ENCODE data around the gene ADAMTS17. TPM values are rescaled to one million over a fixed set of nuclear protein-coding genes. Genes with fewer than 3 reads are reported as not detected.

Gene ADAMTS17
- 4.0 and 4.1 TPM in 2 replicates for total RNA-seq (2014; rRNA removed; shearing (Covaris generic))

GRCh38 chr15:100341750-100342560 is at the start of gene ADAMTS17:
TSS of gene ADAMTS17 (minus strand) at chr15:100341975. CDS start at chr15:100341899, 76 bp downstream.
- peak; percentile 92 to 93 for DNase-seq
- Histone ChIP-seq H3K27me3 (no peaks in the 10 kb centered on the region), H3K36me3 (no peaks in the 10 kb centered on the region), H3K4me3 (peak within 1 kb of the TSS; percentile 64), H3K27ac (no peak within 1 kb of the TSS; the same call in 1 of the 2 replicates), H3K4me1 (peaks cover 3% of the 10 kb centered on the region; the same call in 1 of the 2 replicates), H3K9me3 (replicated peaks) (no peaks in the 10 kb centered on the region)

GRCh38 chr15:100385300-100386050 is 43.7 kb upstream of the ADAMTS17 start:
- H3K4me1 ChIP-seq: no peaks in the 10 kb centered on the region
- H3K9me3 ChIP-seq (replicated peaks): peaks cover 4% of the 10 kb centered on the region; the same call in 1 of the 2 replicates
- H3K27ac ChIP-seq: no peak overlapping the region
- no peak overlapping the region for H3K4me3 ChIP-seq
- H3K27me3 ChIP-seq: no peaks in the 10 kb centered on the region
- DNase-seq: no peak
- H3K36me3 ChIP-seq: no peaks in the 10 kb centered on the region

GRCh38 chr15:100384108-100384410 is 42.3 kb upstream of the ADAMTS17 start:
- peaks cover under 1% of the 10 kb centered on the region; the same call in 1 of the 2 replicates for H3K9me3 ChIP-seq (replicated peaks)
- H3K36me3 ChIP-seq: no peaks in the 10 kb centered on the region
- no peak for DNase-seq
- H3K4me1 ChIP-seq: no peaks in the 10 kb centered on the region
- no peaks in the 10 kb centered on the region for H3K27me3 ChIP-seq
- H3K4me3 ChIP-seq: no peak overlapping the region
- H3K27ac ChIP-seq: no peak overlapping the region

GRCh38 chr15:100383302-100384107 is 41.7 kb upstream of the ADAMTS17 start:
- Histone ChIP-seq H3K9me3 (replicated peaks) (no peaks in the 10 kb centered on the region), H3K36me3 (no peaks in the 10 kb centered on the region), H3K4me1 (no peaks in the 10 kb centered on the region), H3K4me3 (no peak overlapping the region), H3K27ac (no peak overlapping the region), H3K27me3 (no peaks in the 10 kb centered on the region)
- peak in 1 of 2 experiments; percentile 42 for DNase-seq

- Histone ChIP-seq H3K36me3 (no peaks in the 10 kb centered on the region), H3K27ac (no peak overlapping the region), H3K4me1 (no peaks in the 10 kb centered on the region), H3K27me3 (no peaks in the 10 kb centered on the region), H3K9me3 (replicated peaks) (no peaks in the 10 kb centered on the region), H3K4me3 (no peak overlapping the region)
- DNase-seq: no peak
These were observed 32.2 kb upstream of the ADAMTS17 start for GRCh38 chr15:100373942-100374341.

GRCh38 chr15:100373120-100373896 is 31.5 kb upstream of the ADAMTS17 start:
- Histone ChIP-seq H3K4me3 (no peak overlapping the region), H3K36me3 (no peaks in the 10 kb centered on the region), H3K4me1 (no peaks in the 10 kb centered on the region)

GRCh38 chr15:100372739-100373119 is 31.0 kb upstream of the ADAMTS17 start:
- Histone ChIP-seq H3K4me3 (no peak overlapping the region), H3K27me3 (no peaks in the 10 kb centered on the region), H3K36me3 (no peaks in the 10 kb centered on the region), H3K9me3 (replicated peaks) (no peaks in the 10 kb centered on the region), H3K4me1 (no peaks in the 10 kb centered on the region), H3K27ac (no peak overlapping the region)
- no peak for DNase-seq

More at GRCh38 chr15:100373120-100373896, 31.5 kb upstream of the ADAMTS17 start:
- H3K27ac ChIP-seq: no peak overlapping the region
- no peaks in the 10 kb centered on the region for H3K9me3 ChIP-seq (replicated peaks)
- no peaks in the 10 kb centered on the region for H3K27me3 ChIP-seq
- no peak for DNase-seq

- DNase-seq: no peak
- no peaks in the 10 kb centered on the region for H3K36me3 ChIP-seq
- H3K9me3 ChIP-seq (replicated peaks): no peaks in the 10 kb centered on the region
- no peak overlapping the region for H3K4me3 ChIP-seq
- no peaks in the 10 kb centered on the region for H3K4me1 ChIP-seq
- H3K27me3 ChIP-seq: no peaks in the 10 kb centered on the region
- H3K27ac ChIP-seq: no peak overlapping the region
These were observed 13.6 kb upstream of the ADAMTS17 start for GRCh38 chr15:100355342-100355741.

- H3K9me3 ChIP-seq (replicated peaks): no peaks in the 10 kb centered on the region
- H3K4me3 ChIP-seq: no peak overlapping the region
- DNase-seq: no peak
- H3K27me3 ChIP-seq: no peaks in the 10 kb centered on the region
- no peak overlapping the region for H3K27ac ChIP-seq
- H3K4me1 ChIP-seq: no peaks in the 10 kb centered on the region
- H3K36me3 ChIP-seq: no peaks in the 10 kb centered on the region
These were observed 11.7 kb upstream of the ADAMTS17 start for GRCh38 chr15:100353449-100353848.

GRCh38 chr15:100350434-100351226 is 8.9 kb upstream of the ADAMTS17 start:
- Histone ChIP-seq H3K4me3 (peak overlapping the region; percentile 65), H3K9me3 (replicated peaks) (no peaks in the 10 kb centered on the region), H3K36me3 (no peaks in the 10 kb centered on the region), H3K27me3 (no peaks in the 10 kb centered on the region), H3K4me1 (no peaks in the 10 kb centered on the region), H3K27ac (no peak overlapping the region)
- DNase-seq: peak in 1 of 2 experiments; percentile 21

GRCh38 chr15:100349696-100350433 is 8.1 kb upstream of the ADAMTS17 start:
- H3K9me3 ChIP-seq (replicated peaks): no peaks in the 10 kb centered on the region
- H3K4me3 ChIP-seq: peak overlapping the region; percentile 65
- H3K27me3 ChIP-seq: no peaks in the 10 kb centered on the region
- no peaks in the 10 kb centered on the region for H3K36me3 ChIP-seq
- DNase-seq: peak; percentile 86 to 94
- peak overlapping the region; percentile 44 for H3K27ac ChIP-seq
- H3K4me1 ChIP-seq: no peaks in the 10 kb centered on the region

- Histone ChIP-seq H3K27ac (no peak overlapping the region), H3K9me3 (replicated peaks) (no peaks in the 10 kb centered on the region), H3K27me3 (no peaks in the 10 kb centered on the region), H3K4me1 (no peaks in the 10 kb centered on the region), H3K36me3 (no peaks in the 10 kb centered on the region), H3K4me3 (peak overlapping the region; percentile 65)
- DNase-seq: no peak
These were observed 7.5 kb upstream of the ADAMTS17 start for GRCh38 chr15:100349321-100349695.

- Histone ChIP-seq H3K27ac (no peak overlapping the region), H3K4me3 (no peak overlapping the region), H3K27me3 (no peaks in the 10 kb centered on the region), H3K9me3 (replicated peaks) (no peaks in the 10 kb centered on the region), H3K4me1 (no peaks in the 10 kb centered on the region), H3K36me3 (no peaks in the 10 kb centered on the region)
- no peak for DNase-seq
These were observed 6.8 kb upstream of the ADAMTS17 start for GRCh38 chr15:100348578-100348977.
